Measurements from ENCODE around the gene SIGLEC10. TPM values are rescaled to one million over a fixed set of nuclear protein-coding genes. Genes with fewer than 3 reads are reported as not detected.

Gene SIGLEC10
- total and polyA plus RNA-seq, 9 of the 15 experiments (the other 6 are each of a cell fraction or from before 2014, with no cell fraction given) = 0.10 to 1.8 (median 0.82) TPM

GRCh38 chr19:51457351-51458013 is 40.0 kb upstream of the SIGLEC10 start:
- no peak overlapping the region; a peak in 1 of 4 replicates for H3K9ac ChIP-seq (ENCODE audit: insufficient read depth in 1 of 2, low read depth in 2 of 2, low read length in 2 of 2)
- ChIA-PET POLR2A (interaction anchor here (0.7 kb wide), 1 partner anchor 29 kb away, joined by 4 read pairs; no protein-coding TSS in a partner anchor), CTCF (ENCODE audit: low intra/inter-chr PET ratio) (no interaction called here)
- H4K20me1 ChIP-seq (replicated peaks; ENCODE audit: control insufficient read depth, insufficient read depth, low read length) = no peaks in the 10 kb centered on the region
- WGBS (ENCODE audit: insufficient coverage, low coverage, missing lambda C conversion rate) = 63% methylated on average over 9 of the region's 11 CpGs
- ATAC-seq = no peak
- BruUV-seq (replicated peaks) = no TSS peak
- no peaks in the 10 kb centered on the region for H3K9me3 ChIP-seq (replicated peaks; ENCODE audit: control insufficient read depth, insufficient read depth, low read depth, low read length)
- no peak overlapping the region for H3K27ac ChIP-seq (ENCODE audit: extremely low read depth, low read depth, low read length)
- H3K9me1 ChIP-seq (ENCODE audit: control insufficient read depth, insufficient read depth, low read length) = no peaks in the 10 kb centered on the region
- H3K4me1 ChIP-seq (replicated peaks in 1 of 2; ENCODE audit: control insufficient read depth in 2 of 2, insufficient read depth in 2 of 2, low read length in 2 of 2) = peaks cover 13 to 33% of the 10 kb centered on the region in 2 experiments; a peak in 4 of 5 replicates
- H3K4me3 ChIP-seq = no peak overlapping the region
- TF ChIP-seq GATAD2A (IDR thresholded peaks at IDR 0.05) (no peak), ZNF717 (CRISPR knock-in tag; IDR thresholded peaks at IDR 0.05) (no peak), ELF2 (CRISPR knock-in tag; IDR thresholded peaks at IDR 0.05) (no peak), GABPA (tag; conservative IDR thresholded peaks at IDR 0.05; ENCODE audit: low read depth) (no peak), GATAD2B (IDR thresholded peaks at IDR 0.05; ENCODE audit: borderline replicate concordance) (no peak), DIDO1 (tag; IDR thresholded peaks at IDR 0.05; ENCODE audit: low read depth) (no peak), ARID3B (CRISPR knock-in tag; IDR thresholded peaks at IDR 0.05; ENCODE audit: borderline replicate concordance) (no peak), PHTF2 (CRISPR knock-in tag; IDR thresholded peaks at IDR 0.05) (no peak), CCAR2 (IDR thresholded peaks at IDR 0.05; ENCODE audit: low read depth, low read length) (no peak), NONO (IDR thresholded peaks at IDR 0.05; ENCODE audit: low read depth in 2 of 2, low read length in 1 of 2) (no peak), KDM2B (CRISPR knock-in tag; IDR thresholded peaks at IDR 0.05) (no peak), MCM3 (IDR thresholded peaks at IDR 0.05) (no peak), SREBF1 (IDR thresholded peaks at IDR 0.05; ENCODE audit: borderline replicate concordance, low read depth, low read length) (no peak), PHB (CRISPR knock-in tag; IDR thresholded peaks at IDR 0.05) (no peak)
- no peaks in the 10 kb centered on the region for H3K36me3 ChIP-seq (ENCODE audit: control insufficient read depth, insufficient read depth, low read length)
- H2AFZ ChIP-seq (ENCODE audit: low read depth, low read length) = no peak overlapping the region
- no peak overlapping the region for H3K4me2 ChIP-seq (ENCODE audit: insufficient read depth, low read length)
- H3K27me3 ChIP-seq (ENCODE audit: control insufficient read depth in 2 of 2, insufficient read depth in 2 of 2, low read length in 2 of 2) = no peaks in the 10 kb centered on the region
- FAIRE-seq = no peak
- intact Hi-C loops (cut with micrococcal nuclease) (no loop called here), in situ Hi-C loops (cut with MboI) (no loop called here)
- no peak for DNase-seq (ENCODE audit: extremely low read depth in 1 of 4, low spot score in 3 of 4)
- no peaks in the 10 kb centered on the region for H3K79me2 ChIP-seq (ENCODE audit: control insufficient read depth, insufficient read depth, low read length)

Data from K562 (cell line).